ENCODE data around the gene VANGL2.

GRCh38 chr1:160432371-160432786, 32.0 kb downstream of the VANGL2 start:
- TF ChIP-seq REST (IDR thresholded peaks at IDR 0.05; ENCODE audit: insufficient read depth in 1 of 2, low read depth in 2 of 2, low read length in 2 of 2) (no peak), POLR2AphosphoS5 (IDR thresholded peaks at IDR 0.05; ENCODE audit: low read depth, low read length) (no peak), TAF1 (IDR thresholded peaks at IDR 0.05; ENCODE audit: borderline replicate concordance, insufficient read depth, low read length) (no peak), SIN3A (IDR thresholded peaks at IDR 0.05; ENCODE audit: borderline replicate concordance, insufficient read depth, low read length) (no peak), FOXP2 (optimal IDR thresholded peaks at IDR 0.05; ENCODE audit: borderline replicate concordance, extremely low read depth, extremely low read length, insufficient read depth) (no peak)
